HG03060 (cell line): ENCODE measurements around the gene SRGAP1.

Experiments
- ATAC-seq: cut with Tn5 transposase; IDR thresholded peaks from one replicate; pipeline ENCODE4 v1.9.1; 2021; ENCODE audit warnings: low read depth, moderate number of reproducible peaks; ENCODE audit not compliant: unreplicated experiment

Gene SRGAP1

GRCh38 chr12:63900922-63901793 lies 56.7 kb downstream of the SRGAP1 start:
- no peak for ATAC-seq

- ATAC-seq, result no peak
These were observed 60.2 kb downstream of the SRGAP1 start for GRCh38 chr12:63904653-63905052.

- no peak for ATAC-seq
These were observed 61.0 kb downstream of the SRGAP1 start for GRCh38 chr12:63905544-63905943.

- no peak for ATAC-seq
These were observed 62.4 kb downstream of the SRGAP1 start for GRCh38 chr12:63906876-63907275.

GRCh38 chr12:63907561-63907960 lies 63.1 kb downstream of the SRGAP1 start:
- ATAC-seq, result no peak

- ATAC-seq, result no peak
These were observed 65.2 kb downstream of the SRGAP1 start for GRCh38 chr12:63909746-63910145.

GRCh38 chr12:63911341-63911740 lies 66.8 kb downstream of the SRGAP1 start:
- ATAC-seq, result no peak

- no peak for ATAC-seq
These were observed 68.2 kb downstream of the SRGAP1 start for GRCh38 chr12:63912651-63913050.

- ATAC-seq, result no peak
These were observed 69.4 kb downstream of the SRGAP1 start for GRCh38 chr12:63913929-63914328.

GRCh38 chr12:63915105-63915800 lies 70.8 kb downstream of the SRGAP1 start:
- ATAC-seq, result no peak

- no peak for ATAC-seq
These were observed 72.3 kb downstream of the SRGAP1 start for GRCh38 chr12:63916561-63917476.

GRCh38 chr12:63917477-63917862 lies 73.0 kb downstream of the SRGAP1 start:
- ATAC-seq, result no peak

- peak; percentile 94 for ATAC-seq
These were observed 73.6 kb downstream of the SRGAP1 start for GRCh38 chr12:63917864-63918799.

- no peak for ATAC-seq
These were observed 74.3 kb downstream of the SRGAP1 start for GRCh38 chr12:63918800-63919300.

GRCh38 chr12:63919756-63920155 lies 75.3 kb downstream of the SRGAP1 start:
- ATAC-seq, result no peak

GRCh38 chr12:63921157-63921556 lies 76.7 kb downstream of the SRGAP1 start:
- ATAC-seq, result no peak

- no peak for ATAC-seq
These were observed 78.0 kb downstream of the SRGAP1 start for GRCh38 chr12:63922474-63922873.

- no peak for ATAC-seq
These were observed 80.3 kb downstream of the SRGAP1 start for GRCh38 chr12:63924781-63925180.

GRCh38 chr12:63927511-63927910 lies 83.0 kb downstream of the SRGAP1 start:
- no peak for ATAC-seq

GRCh38 chr12:63928305-63928704 lies 83.8 kb downstream of the SRGAP1 start:
- ATAC-seq, result peak; percentile 44
